M059J (cell line): ENCODE measurements around the gene SLC25A3. TPM values are rescaled to one million over a fixed set of nuclear protein-coding genes. Genes with fewer than 3 reads are reported as not detected.
A peak's percentile ranks its signal among the peaks of the same experiment; 100 is the strongest.
"Not testable (repeated sequence)": the region's sequence is repeated elsewhere in the genome, so short reads cannot be mapped to it uniquely, and the experiment has no call there.

Source experiments
- DNase-seq: peaks from one replicate; pipeline ENCODE4 v3.0.0-alpha.2; 2012; ENCODE audit warnings: low read depth
- total RNA-seq: library from RNA; depleted of rRNA; stranded (reverse); fragments of >200 nt; shearing (Covaris generic); gene quantifications from 2 replicates; pipeline ENCODE4 v1.2.3, GENCODE V29; 2014

SLC25A3 gene
- total RNA-seq, 1 experiment from 2014 or later = 563 TPM

GRCh38 chr12:98594050-98594835 lies 757 bp downstream of the SLC25A3 start:
- DNase-seq = peak; percentile 46

- peak; percentile 70 for DNase-seq
Observed at GRCh38 chr12:98595243-98595988, 1.9 kb downstream of the SLC25A3 start.

- DNase-seq = not testable (repeated sequence)
Observed at GRCh38 chr12:98597313-98597712, 3.8 kb downstream of the SLC25A3 start.

- no peak for DNase-seq
Observed at GRCh38 chr12:98601924-98602323, 8.4 kb downstream of the SLC25A3 start.

- no peak for DNase-seq
Observed at GRCh38 chr12:98606359-98606988, 13.0 kb downstream of the SLC25A3 start.

- DNase-seq = no peak
Observed at GRCh38 chr12:98610596-98610995, 17.1 kb downstream of the SLC25A3 start.

GRCh38 chr12:98612696-98613334 lies 19.3 kb downstream of the SLC25A3 start:
- DNase-seq = no peak

- DNase-seq = no peak
Observed at GRCh38 chr12:98618952-98619351, 25.5 kb downstream of the SLC25A3 start.

- peak; percentile 88 for DNase-seq
Observed at GRCh38 chr12:98635657-98636323, 42.3 kb downstream of the SLC25A3 start.

GRCh38 chr12:98637068-98637467 lies 43.6 kb downstream of the SLC25A3 start:
- no peak for DNase-seq

GRCh38 chr12:98638009-98638408 lies 44.5 kb downstream of the SLC25A3 start:
- DNase-seq = no peak

GRCh38 chr12:98639491-98639890 lies 46.0 kb downstream of the SLC25A3 start:
- DNase-seq = no peak

- DNase-seq = not testable (repeated sequence)
Observed at GRCh38 chr12:98642801-98643200, 49.3 kb downstream of the SLC25A3 start.

GRCh38 chr12:98644433-98644711 lies 50.9 kb downstream of the SLC25A3 start:
- DNase-seq = no peak

- DNase-seq = peak; percentile 94
Observed at GRCh38 chr12:98644712-98645571, 51.5 kb downstream of the SLC25A3 start, which contains the start of the genes APAF1 and IKBIP. Gene APAF1 (plus strand): TSS chr12:98645290. CDS start chr12:98648360, 3,070 bp downstream. Gene IKBIP (minus strand): TSS chr12:98644788. CDS start chr12:98644701, 87 bp downstream.

- peak; percentile 39 for DNase-seq
Observed at GRCh38 chr12:98645572-98646067, 52.1 kb downstream of the SLC25A3 start.

- peak; percentile 50 for DNase-seq
Observed at GRCh38 chr12:98646294-98647090, 53.0 kb downstream of the SLC25A3 start.

GRCh38 chr12:98651328-98651727 lies 57.8 kb downstream of the SLC25A3 start:
- DNase-seq = peak; percentile 6

GRCh38 chr12:98653866-98654493 lies 60.5 kb downstream of the SLC25A3 start:
- peak; percentile 62 for DNase-seq
